Natural killer cell (primary cell): Measurements from ENCODE around the gene GALNT16. TPM values are rescaled to one million over a fixed set of nuclear protein-coding genes. Genes with fewer than 3 reads are reported as not detected.

ENCODE experiments used
- ATAC-seq, 3 donors: fragments of 150-1000 bp in 2 of 3; fragments of 200-7000 bp in 1 of 3; cut with Tn5 transposase; 1 replicate in 1 of 3; 2 replicates in 2 of 3; pipeline ENCODE4 v1.10.0; 2021; ENCODE audit warnings: mild to moderate bottlenecking in 2 of 3, moderate library complexity in 2 of 3
- DNase-seq, 2 donors: peaks; one replicate each; pipeline versions ENCODE4 v3.0.0 to v3.0.0-alpha.2; 2013 to 2021; ENCODE audit warnings: mixed read lengths in 1 of 2
- H3K27ac ChIP-seq: one replicate; pipeline ENCODE4 v1.5.1; 2013; ENCODE audit warnings: mild to moderate bottlenecking, low read length
- H3K27me3 ChIP-seq: one replicate; pipeline ENCODE4 v1.6.1; 2013; ENCODE audit warnings: low read length; ENCODE audit not compliant: control insufficient read depth, insufficient read depth
- H3K36me3 ChIP-seq: one replicate; pipeline ENCODE4 v1.6.1; 2013; ENCODE audit warnings: low read length; ENCODE audit not compliant: control insufficient read depth, insufficient read depth
- H3K4me1 ChIP-seq: one replicate; pipeline ENCODE4 v1.6.1; 2013; ENCODE audit warnings: low read length; ENCODE audit not compliant: control insufficient read depth, insufficient read depth
- H3K4me3 ChIP-seq: one replicate; pipeline ENCODE4 v1.5.1; 2013; ENCODE audit warnings: low read length
- H3K9me3 ChIP-seq: one replicate; pipeline ENCODE4 v1.6.1; 2013; ENCODE audit warnings: low read length; ENCODE audit not compliant: control insufficient read depth, insufficient read depth
- H3K27ac Mint-ChIP-seq, 2 donors: one replicate each; pipeline ENCODE4 v1.8.0; 2022; ENCODE audit warnings: mild to moderate bottlenecking in 2 of 2, mixed read lengths in 2 of 2, moderate library complexity in 1 of 2
- H3K27me3 Mint-ChIP-seq, 2 donors: one replicate each; pipeline ENCODE4 v1.8.0; 2022; ENCODE audit warnings: low read depth in 2 of 2, mixed read lengths in 2 of 2
- H3K36me3 Mint-ChIP-seq: one replicate; pipeline ENCODE4 v1.8.0; 2022; ENCODE audit warnings: mixed read lengths
- H3K4me1 Mint-ChIP-seq, 2 donors: one replicate each; pipeline ENCODE4 v1.8.0; 2022; ENCODE audit warnings: mixed read lengths in 2 of 2
- H3K4me3 Mint-ChIP-seq: one replicate; pipeline ENCODE4 v1.8.0; 2022; ENCODE audit warnings: mild to moderate bottlenecking, moderate library complexity, mixed read lengths
- H3K9me3 Mint-ChIP-seq, 2 donors: one replicate each; pipeline ENCODE4 v1.8.0; 2022; ENCODE audit warnings: mixed read lengths in 2 of 2
- CTCF ChIP-seq: fragments of 200-600 bp; IDR thresholded peaks from one replicate; pipeline ENCODE4 v1.8.0; 2022; ENCODE audit warnings: antibody characterized with exemption
- WGBS: methylation state at CpG from one replicate; pipeline ENCODE4 v1.1.7; 2013; ENCODE audit warnings: missing lambda C conversion rate; ENCODE audit not compliant: insufficient coverage; 5-methylcytosine and 5-hydroxymethylcytosine counted together
- intact Hi-C: fragments of 100-400 bp; cut with micrococcal nuclease; formaldehyde crosslinking; loops from one replicate; pipeline ENCODE4 v1.14.2; 2022
- total RNA-seq, 4 donors: library from RNA; stranded (reverse); fragments of 120-200 nt in 1 of 4; gene quantifications; one replicate each; pipeline versions ENCODE4 v1.2.3 to v1.2.4, GENCODE V29; 2013 to 2022

The GALNT16 gene
- total RNA-seq, 3 donors from 2014 or later (not counting 1 experiment from before 2014, with no cell fraction given) = not detected

GRCh38 chr14:69337984-69338383 lies 78.0 kb downstream of the GALNT16 start:
- H3K27me3 Mint-ChIP-seq = peaks cover 8 to 19% of the 10 kb centered on the region in 2 donors
- H3K4me1 Mint-ChIP-seq = no peaks in the 10 kb centered on the region
- no peak for DNase-seq
- no peaks in the 10 kb centered on the region for H3K27me3 ChIP-seq
- H3K36me3 Mint-ChIP-seq = no peaks in the 10 kb centered on the region
- H3K9me3 Mint-ChIP-seq = no peaks in the 10 kb centered on the region
- no peaks in the 10 kb centered on the region for H3K4me1 ChIP-seq
- H3K27ac Mint-ChIP-seq = no peak overlapping the region
- H3K27ac ChIP-seq = no peak overlapping the region
- WGBS = 85% methylated on average over 5 of the region's 5 CpGs
- no peaks in the 10 kb centered on the region for H3K9me3 ChIP-seq
- no peaks in the 10 kb centered on the region for H3K36me3 ChIP-seq
- H3K4me3 ChIP-seq = no peak overlapping the region
- ATAC-seq = no peak
- no peak overlapping the region for H3K4me3 Mint-ChIP-seq
- no peak for TF ChIP-seq CTCF
- intact Hi-C loops = no loop called here

GRCh38 chr14:69339426-69339825 lies 79.5 kb downstream of the GALNT16 start:
- H3K27ac ChIP-seq = no peak overlapping the region
- H3K27me3 ChIP-seq = no peaks in the 10 kb centered on the region
- Mint-ChIP-seq H3K4me1 (no peaks in the 10 kb centered on the region), H3K4me3 (no peak overlapping the region), H3K9me3 (no peaks in the 10 kb centered on the region), H3K27ac (no peak overlapping the region), H3K36me3 (no peaks in the 10 kb centered on the region), H3K27me3 (peaks cover 8 to 24% of the 10 kb centered on the region in 2 donors)
- 92% methylated on average over 12 of the region's 13 CpGs for WGBS
- ATAC-seq = no peak
- H3K9me3 ChIP-seq = no peaks in the 10 kb centered on the region
- TF ChIP-seq CTCF = no peak
- DNase-seq = no peak
- no peaks in the 10 kb centered on the region for H3K4me1 ChIP-seq
- no peaks in the 10 kb centered on the region for H3K36me3 ChIP-seq
- intact Hi-C loops = no loop called here
- H3K4me3 ChIP-seq = no peak overlapping the region

GRCh38 chr14:69342928-69343525 lies 83.1 kb downstream of the GALNT16 start:
- Histone ChIP-seq H3K4me1 (no peaks in the 10 kb centered on the region), H3K36me3 (no peaks in the 10 kb centered on the region), H3K9me3 (no peaks in the 10 kb centered on the region), H3K4me3 (no peak overlapping the region), H3K27me3 (no peaks in the 10 kb centered on the region), H3K27ac (no peak overlapping the region)
- no peaks in the 10 kb centered on the region for H3K36me3 Mint-ChIP-seq
- DNase-seq = no peak
- no peak overlapping the region for H3K27ac Mint-ChIP-seq
- 93% methylated on average over 8 of the region's 8 CpGs for WGBS
- H3K4me1 Mint-ChIP-seq = no peaks in the 10 kb centered on the region
- intact Hi-C loops = no loop called here
- no peak overlapping the region for H3K4me3 Mint-ChIP-seq
- no peak for ATAC-seq
- no peak for TF ChIP-seq CTCF
- peaks cover 8 to 23% of the 10 kb centered on the region in 2 donors for H3K27me3 Mint-ChIP-seq
- no peaks in the 10 kb centered on the region for H3K9me3 Mint-ChIP-seq

- intact Hi-C loops = no loop called here
- ATAC-seq (no peak), DNase-seq (no peak)
- no peak overlapping the region for H3K27ac ChIP-seq
- H3K9me3 ChIP-seq = no peaks in the 10 kb centered on the region
- no peaks in the 10 kb centered on the region for H3K36me3 ChIP-seq
- no peaks in the 10 kb centered on the region for H3K4me1 Mint-ChIP-seq
- peaks cover 8 to 21% of the 10 kb centered on the region in 2 donors for H3K27me3 Mint-ChIP-seq
- no peaks in the 10 kb centered on the region for H3K36me3 Mint-ChIP-seq
- H3K4me3 Mint-ChIP-seq = no peak overlapping the region
- TF ChIP-seq CTCF = no peak
- 89% methylated on average over 3 of the region's 3 CpGs for WGBS
- no peaks in the 10 kb centered on the region for H3K27me3 ChIP-seq
- no peak overlapping the region for H3K27ac Mint-ChIP-seq
- no peaks in the 10 kb centered on the region for H3K4me1 ChIP-seq
- H3K9me3 Mint-ChIP-seq = no peaks in the 10 kb centered on the region
- no peak overlapping the region for H3K4me3 ChIP-seq
Observed at GRCh38 chr14:69344171-69344570, 84.2 kb downstream of the GALNT16 start.
